Spleen (tissue), 11 donors: ENCODE measurements around the gene TAGLN2. TPM values are rescaled to one million over a fixed set of nuclear protein-coding genes. Genes with fewer than 3 reads are reported as not detected.

Experiments
- DNase-seq: peaks from one replicate; pipeline ENCODE4 v3.0.0-alpha.2; 2020
- H3K27ac ChIP-seq, 8 donors: fragments of 200-600 bp; sonication (generic) in 7 of 8; 1 replicate in 4 of 8; 2 replicates in 4 of 8; pipeline versions ENCODE4 v1.5.0 to v1.8.0; 2016 to 2021; ENCODE audit warnings: inconsistent platforms in 4 of 8, mild to moderate bottlenecking in 4 of 8, moderate library complexity in 1 of 8
- H3K27me3 ChIP-seq, 7 donors: fragments of 200-600 bp; sonication (generic) in 6 of 7; replicated peaks in 1 of 7; 1 replicate in 4 of 7; 2 replicates in 3 of 7; pipeline versions ENCODE4 v1.5.0 to v1.8.0; 2016 to 2021; ENCODE audit warnings: inconsistent platforms in 3 of 7, mild to moderate bottlenecking in 1 of 7
- H3K36me3 ChIP-seq, 6 donors: fragments of 200-600 bp; sonication (generic) in 5 of 6; 1 replicate in 4 of 6; 2 replicates in 2 of 6; pipeline versions ENCODE4 v1.5.0 to v1.8.0; 2016 to 2021; ENCODE audit warnings: inconsistent platforms in 2 of 6
- H3K4me1 ChIP-seq, 6 donors: fragments of 200-600 bp; sonication (generic) in 5 of 6; 1 replicate in 3 of 6; 2 replicates in 3 of 6; pipeline versions ENCODE4 v1.5.0 to v1.8.0; 2016 to 2021; ENCODE audit warnings: inconsistent platforms in 3 of 6
- H3K4me3 ChIP-seq, 8 donors: fragments of 200-600 bp; sonication (generic) in 7 of 8; 1 replicate in 4 of 8; 2 replicates in 4 of 8; pipeline versions ENCODE4 v1.5.0 to v1.8.0; 2016 to 2021; ENCODE audit warnings: inconsistent platforms in 4 of 8, mild to moderate bottlenecking in 4 of 8, moderate library complexity in 2 of 8
- H3K9me3 ChIP-seq, 8 donors: fragments of 200-600 bp; sonication (generic) in 7 of 8; 1 replicate in 4 of 8; 2 replicates in 4 of 8; pipeline versions ENCODE4 v1.5.0 to v1.8.0; 2016 to 2021; ENCODE audit warnings: inconsistent platforms in 4 of 8
- CTCF ChIP-seq, 11 experiments: fragments of 200-600 bp in 7 of 11; fragments of 450-650 bp in 4 of 11; sonication (generic) in 4 of 11; IDR thresholded peaks in 8 of 11; conservative IDR thresholded peaks in 3 of 11; 1 replicate in 7 of 11; 2 replicates in 4 of 11; pipeline versions ENCODE4 v1.4.0 to v1.8.0; 2016 to 2021; ENCODE audit warnings: antibody characterized with exemption in 11 of 11, inconsistent platforms in 4 of 11, mild to moderate bottlenecking in 1 of 11
- POLR2A ChIP-seq, 3 donors: fragments of 450-650 bp; IDR thresholded peaks; one replicate each; pipeline ENCODE4 v1.5.1; 2017; ENCODE audit warnings: antibody characterized with exemption in 3 of 3, mild to moderate bottlenecking in 1 of 3
- POLR2AphosphoS5 ChIP-seq, 3 donors: sonication (generic); formaldehyde crosslinking; IDR thresholded peaks; one replicate each; pipeline ENCODE4 v1.5.1; 2017; ENCODE audit warnings: antibody characterized with exemption in 3 of 3
- WGBS, 5 donors: extraction: QIAGEN DNeasy Blood & Tissue Kit in 3 of 5; methylation state at CpG; one replicate each; pipeline versions ENCODE4 v1.1.5 to v1.1.7; 2013 to 2018; 5-methylcytosine and 5-hydroxymethylcytosine counted together
- intact Hi-C: fragments of 100-400 bp; cut with DNase I; formaldehyde crosslinking; loops from one replicate; pipeline ENCODE4 v1.15.0; 2023; ENCODE audit warnings: low total_unique reads
- polyA plus RNA-seq, 3 donors: library from polyadenylated mRNA; stranded (reverse); fragments of 200-250 nt; gene quantifications; one replicate each; pipeline ENCODE4 v1.2.1, GENCODE V29; 2013
- total RNA-seq, 7 donors: library from RNA; depleted of rRNA in 3 of 7; stranded (reverse); fragments of >200 nt in 3 of 7; fragmentation: NEBNext Ultra II Directional in 4 of 7; extraction: Animal tissue kit (Norgen Biotek cat#: 25700) in 4 of 7; gene quantifications; one replicate each; pipeline versions ENCODE4 v1.1.0 to v1.2.1, GENCODE V29; 2016 to 2021
- donor health status: healthy with polysubstance abuse.
- donor health status: DM: no; HTN: no; CAD: no; lungs with moderate emphysema.
- donor health status: DM: no; HTN: no; CAD: no.
- donor health status: Bipolar disorder and iron deficiency.
- donor health status: healthy.
- donor health status: DM: no; HTN: no; CAD: no.
- donor health status: DM: yes; HTN: yes; CAD: no.

Gene TAGLN2
- total and polyA plus RNA-seq, 10 donors: 341 to 525 (median 411) TPM

DNA sequence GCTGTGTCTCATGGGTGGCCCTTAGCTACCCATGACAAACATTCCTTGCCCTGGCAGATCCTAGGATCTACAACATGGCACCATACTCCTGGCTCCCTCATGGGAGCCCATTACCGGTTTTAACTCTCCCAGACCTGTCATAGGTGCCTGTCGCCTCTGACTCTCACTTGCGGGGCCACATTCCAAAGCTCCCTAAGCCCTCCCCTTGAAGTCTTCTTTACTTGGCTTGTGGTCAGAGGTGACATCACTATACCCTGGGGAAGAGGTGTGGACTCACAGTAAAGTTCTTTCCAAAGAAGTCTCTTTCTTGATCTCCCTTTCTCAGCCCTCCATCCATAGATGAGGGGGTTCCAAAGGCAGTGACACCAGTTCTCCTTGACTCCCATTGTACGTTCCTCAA is 34.1 kb upstream of the TAGLN2 start:
- no peaks in the 10 kb centered on the region for H3K9me3 ChIP-seq
- no peak overlapping the region for H3K4me3 ChIP-seq
- TF ChIP-seq POLR2A (IDR thresholded peaks at IDR 0.05) (no peak), CTCF (IDR thresholded peaks at IDR 0.05 in 8 of 11, conservative IDR thresholded peaks at IDR 0.05 in 3 of 11) (no peak), POLR2AphosphoS5 (IDR thresholded peaks at IDR 0.05) (no peak)
- no peaks in the 10 kb centered on the region for H3K4me1 ChIP-seq
- intact Hi-C loops: no loop called here
- no peak overlapping the region for H3K27ac ChIP-seq
- H3K27me3 ChIP-seq: peaks cover 0 to under 1% (median 0%) of the 10 kb centered on the region in 7 donors
- WGBS, 5 donors: 67 to 86% (median 79%) methylated on average over 4 of the region's 4 CpGs
- no peak for DNase-seq
- no peaks in the 10 kb centered on the region for H3K36me3 ChIP-seq

DNA sequence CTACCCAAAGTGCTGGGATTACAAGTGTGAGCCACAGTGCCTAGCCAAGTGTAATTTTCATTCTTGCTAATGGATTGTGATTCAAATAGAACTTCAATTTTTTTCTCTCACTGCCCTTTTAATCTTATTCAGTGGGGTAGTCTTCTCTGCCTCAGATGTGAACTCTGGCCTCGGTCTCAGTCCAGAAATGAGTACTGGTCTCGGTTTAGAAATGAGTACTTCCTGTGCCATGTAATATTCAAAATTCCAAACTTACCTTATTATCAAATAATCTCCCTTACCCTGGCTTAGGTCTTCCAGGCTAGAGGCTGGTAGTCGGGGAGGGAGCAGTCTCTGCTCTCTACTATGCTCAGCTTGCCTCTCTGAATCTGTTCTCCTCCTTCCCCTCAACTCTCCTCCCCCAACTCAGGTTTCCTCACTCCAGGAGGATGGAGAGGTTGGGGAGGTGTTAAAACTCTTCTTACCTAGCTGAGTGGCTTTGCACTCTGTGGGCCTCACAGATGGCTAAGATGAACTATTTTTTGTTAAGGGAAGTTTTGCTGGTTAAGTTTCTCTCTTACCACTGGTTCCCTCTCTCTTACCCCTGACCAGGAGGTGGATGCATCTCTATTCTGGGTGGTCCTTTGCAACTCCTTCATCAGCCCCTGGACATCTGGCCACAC is 33.5 kb upstream of the TAGLN2 start:
- intact Hi-C loops: no loop called here
- Histone ChIP-seq H3K36me3 (no peaks in the 10 kb centered on the region), H3K4me1 (no peaks in the 10 kb centered on the region), H3K9me3 (no peaks in the 10 kb centered on the region), H3K4me3 (no peak overlapping the region), H3K27ac (no peak overlapping the region), H3K27me3 (peaks cover 0 to 6% (median 0%) of the 10 kb centered on the region in 7 donors)
- WGBS, 5 donors: 50 to 76% (median 52%) methylated on average over 3 of the region's 3 CpGs
- TF ChIP-seq POLR2A (IDR thresholded peaks at IDR 0.05): no peak
- TF ChIP-seq CTCF (IDR thresholded peaks at IDR 0.05 in 8 of 11, conservative IDR thresholded peaks at IDR 0.05 in 3 of 11): no peak
- no peak for TF ChIP-seq POLR2AphosphoS5 (IDR thresholded peaks at IDR 0.05)
- DNase-seq: no peak

DNA sequence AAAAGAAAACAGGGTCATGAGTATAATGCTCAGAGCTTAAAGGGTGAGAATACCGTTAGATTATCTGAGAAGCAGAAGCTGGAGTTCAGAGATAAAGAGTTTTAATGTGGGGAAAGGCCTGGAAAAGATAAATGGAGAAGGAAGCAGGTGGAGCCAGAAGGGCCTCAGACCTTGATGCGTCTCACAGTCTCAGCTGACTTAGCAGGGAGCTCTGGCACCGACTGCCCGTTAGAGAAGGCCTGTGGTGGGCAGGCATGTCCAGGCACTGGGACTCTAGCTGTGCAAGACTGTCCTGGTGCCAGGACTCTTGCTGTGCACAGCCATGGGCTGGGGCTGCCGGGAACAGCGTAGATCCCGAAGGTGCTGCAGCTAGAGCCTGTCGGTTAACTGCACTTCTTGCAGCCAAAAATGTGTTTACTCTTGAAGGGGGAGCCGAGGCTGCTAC is 32.5 kb upstream of the TAGLN2 start:
- WGBS, 5 donors: 59 to 68% (median 62%) methylated on average over 9 of the region's 9 CpGs
- Histone ChIP-seq H3K4me3 (no peak overlapping the region), H3K9me3 (no peaks in the 10 kb centered on the region), H3K27me3 (peaks cover 0 to 16% (median 0%) of the 10 kb centered on the region in 7 donors), H3K36me3 (no peaks in the 10 kb centered on the region), H3K4me1 (no peaks in the 10 kb centered on the region), H3K27ac (no peak overlapping the region)
- no peak for TF ChIP-seq POLR2A (IDR thresholded peaks at IDR 0.05)
- TF ChIP-seq POLR2AphosphoS5 (IDR thresholded peaks at IDR 0.05): no peak
- no peak for TF ChIP-seq CTCF (IDR thresholded peaks at IDR 0.05 in 8 of 11, conservative IDR thresholded peaks at IDR 0.05 in 3 of 11)
- intact Hi-C loops: no loop called here
- peak; percentile 63 for DNase-seq

- H3K36me3 ChIP-seq: no peaks in the 10 kb centered on the region
- DNase-seq: no peak
- no peaks in the 10 kb centered on the region for H3K4me1 ChIP-seq
- H3K9me3 ChIP-seq: no peaks in the 10 kb centered on the region
- H3K4me3 ChIP-seq: no peak overlapping the region
- intact Hi-C loops: no loop called here
- no peak overlapping the region for H3K27ac ChIP-seq
- TF ChIP-seq POLR2A (IDR thresholded peaks at IDR 0.05) (no peak), POLR2AphosphoS5 (IDR thresholded peaks at IDR 0.05) (no peak), CTCF (IDR thresholded peaks at IDR 0.05 in 8 of 11, conservative IDR thresholded peaks at IDR 0.05 in 3 of 11) (no peak)
- 79 to 89% (median 87%) methylated on average over 3 of the region's 3 CpGs for WGBS, 5 donors
- H3K27me3 ChIP-seq: peaks cover 0 to 31% (median 4%) of the 10 kb centered on the region in 7 donors
These were observed 30.1 kb upstream of the TAGLN2 start for GRCh38 chr1:159955456-159955855.
